Activated naive CD4-positive, alpha-beta T cell treated with anti-CD3 and anti-CD28 coated beads, Interleukin-2, amount 50 U/mL, for 72 hours (primary cell): ENCODE data around the gene THRB. TPM values are rescaled to one million over a fixed set of nuclear protein-coding genes. Genes with fewer than 3 reads are reported as not detected.

Experiments used
- ATAC-seq, 2 donors: fragments of 150-1000 bp; cut with Tn5 transposase; 2 replicates each; pipeline ENCODE4 v1.10.0; 2021; ENCODE audit warnings: mild to moderate bottlenecking in 2 of 2, moderate library complexity in 2 of 2
- DNase-seq, 2 donors: peaks; one replicate each; pipeline ENCODE4 v3.0.0; 2021 to 2022; ENCODE audit warnings: low spot score in 2 of 2
- H3K27ac Mint-ChIP-seq, 2 donors: one replicate each; pipeline ENCODE4 v1.8.0; 2022; ENCODE audit warnings: mild to moderate bottlenecking in 2 of 2, mixed read lengths in 2 of 2
- H3K36me3 Mint-ChIP-seq, 2 donors: one replicate each; pipeline ENCODE4 v1.8.0; 2022; ENCODE audit warnings: mixed read lengths in 2 of 2
- H3K9me3 Mint-ChIP-seq, 2 donors: one replicate each; pipeline ENCODE4 v1.8.0; 2022; ENCODE audit warnings: mixed read lengths in 2 of 2
- total RNA-seq, 2 donors: library from RNA; stranded (reverse); gene quantifications; one replicate each; pipeline ENCODE4 v1.2.3, GENCODE V29; 2022

Gene THRB
- total RNA-seq, 2 donors from 2014 or later, result not detected

DNA sequence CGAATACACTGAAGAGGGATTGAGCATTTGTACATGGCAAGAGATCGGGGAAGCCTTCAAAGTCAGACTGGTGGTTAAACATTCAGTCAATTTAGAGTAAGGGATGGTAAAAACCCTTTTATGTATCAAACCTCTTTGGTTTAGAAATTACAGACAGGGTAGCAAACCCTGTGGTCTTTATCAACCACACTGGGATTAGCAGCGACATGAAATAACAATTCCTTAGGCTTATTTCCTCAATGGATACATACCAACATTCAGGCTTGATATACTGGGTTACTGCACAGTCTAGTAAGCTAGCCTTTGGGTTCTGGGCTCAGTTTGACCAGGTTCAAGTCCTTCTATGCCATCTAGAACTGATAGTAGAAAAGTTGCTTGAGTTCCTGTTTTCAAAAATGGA is 127.4 kb downstream of the THRB start:
- H3K9me3 Mint-ChIP-seq, result peaks cover 0 to 2% of the 10 kb centered on the region in 2 donors
- H3K36me3 Mint-ChIP-seq, result no peaks in the 10 kb centered on the region
- DNase-seq (no peak), ATAC-seq (no peak)
- H3K27ac Mint-ChIP-seq, result no peak overlapping the region

GRCh38 chr3:24365168-24365567 is 129.5 kb downstream of the THRB start:
- H3K27ac Mint-ChIP-seq, result no peak overlapping the region
- peaks cover 0 to 4% of the 10 kb centered on the region in 2 donors for H3K9me3 Mint-ChIP-seq
- DNase-seq (no peak), ATAC-seq (no peak)
- no peaks in the 10 kb centered on the region for H3K36me3 Mint-ChIP-seq

DNA sequence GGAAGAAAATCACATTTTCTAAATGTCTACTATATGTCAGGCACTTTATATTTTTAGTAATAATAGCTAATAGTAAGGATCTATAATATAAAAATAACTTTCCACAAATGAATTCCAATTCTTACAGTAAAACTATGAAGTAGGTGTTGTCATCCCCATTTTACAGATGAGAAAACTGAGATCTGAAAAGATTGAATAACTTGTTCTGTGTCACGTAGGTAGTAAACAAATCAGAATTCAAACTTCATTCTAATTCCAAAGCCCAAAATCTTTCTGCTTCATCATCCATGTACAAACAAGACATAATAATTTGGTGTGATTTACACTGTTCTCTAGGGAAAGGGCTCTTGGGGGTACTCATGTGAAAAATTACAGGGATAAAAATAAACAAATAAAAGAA is 130.3 kb downstream of the THRB start:
- H3K27ac Mint-ChIP-seq, result no peak overlapping the region
- no peaks in the 10 kb centered on the region for H3K36me3 Mint-ChIP-seq
- peaks cover 0 to 4% of the 10 kb centered on the region in 2 donors for H3K9me3 Mint-ChIP-seq
- ATAC-seq (no peak), DNase-seq (no peak)

DNA sequence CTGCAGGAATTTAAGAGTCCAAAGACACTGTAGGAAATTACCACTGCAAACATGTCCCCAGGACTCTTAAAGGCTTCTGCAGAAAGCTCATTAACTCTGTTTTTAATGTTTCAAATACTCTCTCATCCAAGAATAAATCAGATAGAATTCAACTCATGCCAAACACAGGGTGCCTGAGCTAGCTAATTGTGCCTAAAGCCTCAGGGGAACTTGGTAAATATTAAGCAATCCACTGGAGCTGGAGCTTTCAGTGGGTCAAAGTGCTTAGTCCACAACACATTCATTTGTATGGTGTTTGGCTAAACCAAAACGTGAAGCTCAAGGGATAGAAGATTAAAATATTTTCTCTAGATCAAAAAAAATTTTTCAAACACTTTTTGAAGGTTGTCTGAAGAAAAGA is 131.4 kb downstream of the THRB start:
- DNase-seq (no peak), ATAC-seq (no peak)
- Mint-ChIP-seq H3K36me3 (no peaks in the 10 kb centered on the region), H3K9me3 (peaks cover 0 to 4% of the 10 kb centered on the region in 2 donors), H3K27ac (no peak overlapping the region)

DNA sequence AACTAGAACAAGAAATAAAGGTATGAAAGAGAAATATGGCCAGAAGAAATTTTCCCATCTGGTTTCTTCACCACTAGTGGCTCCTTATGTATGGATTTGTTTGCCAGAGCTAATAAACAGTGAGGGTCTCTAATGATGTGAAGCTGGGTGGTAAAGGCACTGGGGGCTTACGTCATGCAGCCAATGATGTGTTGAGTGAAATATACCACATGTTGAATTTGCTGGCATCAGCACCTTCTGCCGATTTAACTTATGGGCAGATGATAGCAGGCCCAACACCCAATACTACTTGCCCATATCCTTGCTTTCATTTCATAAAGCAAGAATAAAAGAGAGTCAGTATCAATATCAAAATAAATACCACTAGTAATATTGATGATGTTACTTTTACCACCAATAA is 133.0 kb downstream of the THRB start:
- no peak for ATAC-seq
- H3K9me3 Mint-ChIP-seq, result peaks cover 0 to 4% of the 10 kb centered on the region in 2 donors

DNA sequence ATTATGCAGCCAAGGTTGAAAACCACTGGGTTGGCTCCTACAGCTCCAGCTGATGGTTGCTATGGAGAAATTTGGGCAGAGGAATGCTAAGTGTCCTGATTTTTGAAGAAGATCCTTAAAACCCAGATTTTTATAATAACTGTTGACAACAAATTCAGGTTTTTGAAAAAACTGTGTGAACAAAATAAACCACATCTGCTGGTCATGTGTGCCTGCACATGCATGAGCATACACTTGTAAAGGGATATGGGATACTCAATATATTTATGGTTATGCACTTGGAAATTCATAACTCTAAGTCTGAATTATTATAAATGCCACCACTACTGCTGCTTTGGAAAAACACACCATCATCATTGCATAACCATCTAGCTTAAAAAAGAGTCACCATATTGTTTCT is 133.7 kb downstream of the THRB start:
- no peak for ATAC-seq
- Mint-ChIP-seq H3K27ac (no peak overlapping the region), H3K36me3 (no peaks in the 10 kb centered on the region)

More for the DNA sequence above, 133.0 kb downstream of the THRB start:
- no peak for DNase-seq
- Mint-ChIP-seq H3K36me3 (no peaks in the 10 kb centered on the region), H3K27ac (no peak overlapping the region)

DNA sequence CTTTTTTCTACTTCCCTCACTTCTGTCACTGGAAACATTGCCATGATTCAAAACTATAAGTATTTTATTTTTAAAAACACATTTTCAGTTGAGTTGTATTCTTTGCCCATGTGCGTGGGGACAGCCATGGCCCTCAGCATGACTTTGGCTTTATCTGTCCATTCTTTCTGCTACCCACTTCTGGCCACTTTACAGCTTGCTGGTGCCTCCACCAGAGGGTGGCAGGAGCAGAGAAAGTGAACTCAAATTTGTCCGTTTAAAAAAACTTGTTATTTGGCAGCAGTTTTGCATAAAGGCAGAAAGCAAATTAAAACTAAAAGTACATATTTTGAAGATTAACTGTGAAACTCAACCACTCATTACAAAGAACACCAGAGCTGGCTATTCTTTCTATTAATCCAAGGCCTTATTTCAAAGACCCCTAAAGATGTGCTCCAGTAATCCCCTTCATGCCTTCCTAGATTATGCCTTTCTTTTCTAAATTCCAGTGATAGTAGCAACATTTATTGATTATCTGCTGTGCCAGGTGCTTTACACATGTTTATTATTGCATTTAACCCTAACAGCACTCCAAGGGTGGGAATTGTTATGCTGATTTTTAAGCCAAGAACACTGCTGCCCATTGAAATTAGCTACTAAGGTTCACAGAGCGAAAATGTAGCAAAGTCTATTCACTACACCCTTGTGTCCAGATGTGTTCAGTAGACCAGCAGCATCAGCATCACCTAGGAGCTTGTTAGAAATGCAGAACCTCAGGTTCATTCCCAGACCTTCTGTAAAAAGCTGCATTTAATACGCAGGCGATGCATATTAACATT is 134.8 kb downstream of the THRB start:
- H3K9me3 Mint-ChIP-seq, result peaks cover 0 to 4% of the 10 kb centered on the region in 2 donors
- no peak for ATAC-seq
- DNase-seq, result no peak
- H3K36me3 Mint-ChIP-seq, result no peaks in the 10 kb centered on the region
- no peak overlapping the region for H3K27ac Mint-ChIP-seq

More for the DNA sequence above, 133.7 kb downstream of the THRB start:
- H3K9me3 Mint-ChIP-seq, result peaks cover 0 to 4% of the 10 kb centered on the region in 2 donors
- no peak for DNase-seq

DNA sequence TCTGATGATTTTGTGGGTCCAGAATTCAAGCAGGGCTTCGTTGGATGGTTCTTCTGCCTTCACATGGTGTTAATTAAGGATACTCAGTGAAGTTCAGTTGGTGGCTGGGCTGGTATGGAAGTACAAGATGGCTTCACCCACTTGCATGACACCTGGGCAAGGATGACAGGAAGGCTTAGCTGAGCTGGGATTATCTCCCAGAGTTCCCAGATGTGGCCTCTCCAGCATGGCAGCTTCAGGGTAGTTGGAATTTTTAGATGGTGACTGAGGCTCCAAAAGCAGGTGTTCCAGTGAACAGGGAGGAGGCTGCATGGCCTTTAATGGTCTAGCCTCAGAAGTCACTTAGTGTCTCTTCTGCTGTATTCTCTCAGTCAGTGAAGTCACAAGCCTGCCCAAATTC is 135.5 kb downstream of the THRB start:
- no peaks in the 10 kb centered on the region for H3K36me3 Mint-ChIP-seq
- H3K9me3 Mint-ChIP-seq, result peaks cover 6 to 9% of the 10 kb centered on the region in 2 donors
- H3K27ac Mint-ChIP-seq, result no peak overlapping the region
- ATAC-seq (no peak), DNase-seq (no peak)

DNA sequence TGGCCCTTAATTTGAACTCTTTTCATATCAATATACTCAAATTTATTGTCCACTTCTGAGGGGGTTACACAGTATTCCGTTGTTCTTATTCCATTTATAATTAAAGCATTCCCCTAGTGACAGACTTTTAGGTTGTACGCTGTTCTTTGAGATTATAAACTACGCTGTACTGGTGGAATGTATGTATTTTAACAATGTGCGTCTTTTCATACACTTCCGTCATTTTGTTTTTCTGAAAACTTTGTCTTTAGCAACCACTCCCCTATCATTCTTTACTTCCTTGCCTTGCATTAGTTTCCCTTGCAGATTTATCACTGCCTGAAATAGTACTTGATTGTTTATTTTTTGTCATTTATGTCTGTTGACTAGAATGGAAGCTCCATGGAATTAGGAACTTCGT is 137.0 kb downstream of the THRB start:
- peaks cover 6 to 9% of the 10 kb centered on the region in 2 donors for H3K9me3 Mint-ChIP-seq
- ATAC-seq, result no peak

GRCh38 chr3:24355806-24356205 is 138.8 kb downstream of the THRB start:
- no peaks in the 10 kb centered on the region for H3K36me3 Mint-ChIP-seq
- DNase-seq, result no peak
- H3K27ac Mint-ChIP-seq, result no peak overlapping the region
- no peak for ATAC-seq
- peaks cover 6 to 11% of the 10 kb centered on the region in 2 donors for H3K9me3 Mint-ChIP-seq

More for the DNA sequence above, 137.0 kb downstream of the THRB start:
- Mint-ChIP-seq H3K27ac (no peak overlapping the region), H3K36me3 (no peaks in the 10 kb centered on the region)
- no peak for DNase-seq

DNA sequence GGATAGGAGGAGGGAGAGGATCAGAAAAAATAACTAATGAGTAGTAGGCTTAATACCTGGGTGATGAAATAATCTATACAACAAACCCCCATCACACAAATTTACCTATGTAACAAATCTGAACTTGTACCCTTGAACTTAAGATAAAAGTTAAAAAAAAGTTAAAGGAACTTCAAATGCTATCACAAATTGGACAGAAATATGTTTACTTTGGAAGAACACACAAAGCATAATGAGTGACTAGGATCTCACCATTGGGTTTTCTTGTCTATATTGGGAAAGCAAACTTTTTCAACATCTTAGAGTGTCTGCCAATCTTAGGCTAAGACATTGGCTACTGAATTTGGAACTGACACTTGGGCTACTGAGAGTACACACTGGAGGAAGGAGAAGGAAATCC is 140.4 kb downstream of the THRB start:
- no peak for ATAC-seq
- DNase-seq, result no peak
- Mint-ChIP-seq H3K36me3 (no peaks in the 10 kb centered on the region), H3K9me3 (peaks cover 6 to 11% of the 10 kb centered on the region in 2 donors), H3K27ac (no peak overlapping the region)

GRCh38 chr3:24352893-24353553 is 141.6 kb downstream of the THRB start:
- Mint-ChIP-seq H3K9me3 (peaks cover 6 to 11% of the 10 kb centered on the region in 2 donors), H3K36me3 (no peaks in the 10 kb centered on the region)
- no peak for ATAC-seq

DNA sequence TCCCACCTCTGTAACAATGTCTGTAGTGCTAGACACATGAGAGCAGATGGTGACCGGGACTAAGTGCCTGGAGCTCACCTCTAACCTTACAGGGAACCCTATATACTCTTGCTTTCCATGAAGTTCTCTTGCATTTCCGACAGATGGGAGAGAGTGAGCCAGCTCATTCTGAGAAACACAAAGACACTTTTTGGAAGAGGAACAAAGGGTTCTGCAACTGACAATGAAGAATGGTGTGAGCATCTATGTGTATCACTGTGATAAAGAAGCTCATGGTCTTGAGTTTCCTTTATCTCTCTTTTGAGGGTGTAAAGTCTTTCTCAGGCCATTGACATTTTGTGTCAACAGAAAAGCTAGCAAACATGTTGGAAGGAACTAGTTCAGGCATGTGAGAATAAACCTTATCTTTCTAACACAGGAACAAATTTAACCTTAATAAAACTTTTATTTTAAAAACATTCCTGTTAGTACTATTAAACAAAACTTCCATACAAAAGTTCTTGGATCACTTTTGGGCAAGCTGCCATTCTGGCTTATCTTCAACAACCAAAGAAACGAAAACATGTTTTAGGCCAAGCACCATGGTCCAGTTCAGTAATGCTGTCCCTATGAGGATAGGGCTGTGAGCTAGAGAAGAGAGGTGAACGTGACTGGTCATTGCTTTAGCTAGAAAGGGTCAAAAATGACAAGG is 142.7 kb downstream of the THRB start:
- ATAC-seq, result no peak
- no peaks in the 10 kb centered on the region for H3K36me3 Mint-ChIP-seq
- H3K9me3 Mint-ChIP-seq, result peaks cover 6 to 11% of the 10 kb centered on the region in 2 donors
- DNase-seq, result no peak
- H3K27ac Mint-ChIP-seq, result no peak overlapping the region

More at GRCh38 chr3:24352893-24353553, 141.6 kb downstream of the THRB start:
- DNase-seq, result no peak
- H3K27ac Mint-ChIP-seq, result no peak overlapping the region

DNA sequence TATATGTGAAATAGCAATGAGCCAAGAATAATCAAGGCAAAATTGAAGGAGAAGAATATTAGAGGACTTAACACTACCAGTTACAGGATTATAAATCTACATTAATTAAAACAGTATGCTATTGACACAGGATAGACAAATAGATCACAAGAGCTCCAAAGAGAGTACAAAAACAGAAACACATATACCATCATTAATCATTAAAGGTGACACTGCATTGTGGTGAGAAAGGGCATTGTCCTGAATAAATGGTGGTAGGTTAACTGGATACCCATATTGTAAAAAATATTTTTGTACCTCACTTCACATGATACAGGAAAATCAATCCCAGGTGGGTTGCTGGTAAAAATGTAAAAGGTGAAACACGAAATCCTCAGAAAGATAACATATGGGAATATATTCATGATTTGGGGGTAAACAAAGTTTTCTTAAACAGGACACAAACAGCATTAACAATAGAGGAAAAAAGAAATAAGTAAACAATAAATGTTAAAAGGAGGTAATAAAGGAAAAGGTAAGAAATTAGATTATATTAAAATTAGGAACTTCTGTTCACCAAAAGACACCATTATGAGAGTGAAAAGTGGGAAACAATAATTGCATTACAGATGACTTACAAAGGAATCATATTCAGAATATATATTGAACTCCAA is 145.2 kb downstream of the THRB start:
- peaks cover 3 to 8% of the 10 kb centered on the region in 2 donors for H3K9me3 Mint-ChIP-seq
- DNase-seq, result no peak
- no peak for ATAC-seq
- no peaks in the 10 kb centered on the region for H3K36me3 Mint-ChIP-seq
- no peak overlapping the region for H3K27ac Mint-ChIP-seq

GRCh38 chr3:24348348-24348747 is 146.3 kb downstream of the THRB start:
- no peaks in the 10 kb centered on the region for H3K36me3 Mint-ChIP-seq
- no peak for ATAC-seq

GRCh38 chr3:24344784-24345439 is 149.7 kb downstream of the THRB start:
- Mint-ChIP-seq H3K27ac (no peak overlapping the region), H3K9me3 (no peaks in the 10 kb centered on the region), H3K36me3 (no peaks in the 10 kb centered on the region)
- DNase-seq, result no peak
- ATAC-seq, result no peak

More at GRCh38 chr3:24348348-24348747, 146.3 kb downstream of the THRB start:
- no peak for DNase-seq
- no peak overlapping the region for H3K27ac Mint-ChIP-seq
- H3K9me3 Mint-ChIP-seq, result peaks cover 0 to 6% of the 10 kb centered on the region in 2 donors
